ENCODE results near the gene PSMA2.
A peak's percentile ranks its signal among the peaks of the same experiment; 100 is the strongest.

PSMA2 gene

GRCh38 chr7:42931834-42932651 lies at the start of gene PSMA2, which contains the start of gene MRPL32:
Gene PSMA2 (minus strand): TSS chr7:42932174. CDS start chr7:42932158, 16 bp downstream.
Gene MRPL32 (plus strand): TSS chr7:42932376. CDS start chr7:42932387, 11 bp downstream.
- FAIRE-seq, result peak; percentile 98

- FAIRE-seq, result no peak
Observed at GRCh38 chr7:42981601-42982000, 49.6 kb upstream of the PSMA2 start.

GRCh38 chr7:42980514-42980913 lies 48.5 kb upstream of the PSMA2 start:
- FAIRE-seq, result no peak

- FAIRE-seq, result no peak
Observed at GRCh38 chr7:42980084-42980483, 48.1 kb upstream of the PSMA2 start.

- FAIRE-seq, result no peak
Observed at GRCh38 chr7:42978496-42978895, 46.5 kb upstream of the PSMA2 start.

GRCh38 chr7:42976371-42976770 lies 44.4 kb upstream of the PSMA2 start:
- FAIRE-seq, result no peak

- no peak for FAIRE-seq
Observed at GRCh38 chr7:42972699-42973500, 40.9 kb upstream of the PSMA2 start.

GRCh38 chr7:42967391-42967790 lies 35.4 kb upstream of the PSMA2 start:
- no peak for FAIRE-seq

- FAIRE-seq, result no peak
Observed at GRCh38 chr7:42964849-42965805, 33.2 kb upstream of the PSMA2 start.

- FAIRE-seq, result no peak
Observed at GRCh38 chr7:42964293-42964692, 32.3 kb upstream of the PSMA2 start.

GRCh38 chr7:42961170-42961569 lies 29.2 kb upstream of the PSMA2 start:
- no peak for FAIRE-seq

GRCh38 chr7:42960762-42961161 lies 28.8 kb upstream of the PSMA2 start:
- FAIRE-seq, result no peak

- FAIRE-seq, result no peak
Observed at GRCh38 chr7:42959549-42959948, 27.6 kb upstream of the PSMA2 start.

GRCh38 chr7:42956062-42956461 lies 24.1 kb upstream of the PSMA2 start:
- no peak for FAIRE-seq

GRCh38 chr7:42953994-42954393 lies 22.0 kb upstream of the PSMA2 start:
- no peak for FAIRE-seq

- FAIRE-seq, result no peak
Observed at GRCh38 chr7:42952328-42952727, 20.4 kb upstream of the PSMA2 start.

GRCh38 chr7:42950417-42950816 lies 18.4 kb upstream of the PSMA2 start:
- FAIRE-seq, result no peak

GRCh38 chr7:42947521-42947920 lies 15.5 kb upstream of the PSMA2 start:
- FAIRE-seq, result no peak

- no peak for FAIRE-seq
Observed at GRCh38 chr7:42946627-42946950, 14.6 kb upstream of the PSMA2 start.

GRCh38 chr7:42945821-42946626 lies 14.1 kb upstream of the PSMA2 start:
- FAIRE-seq, result no peak

GRCh38 chr7:42940985-42941847 lies 9.2 kb upstream of the PSMA2 start:
- FAIRE-seq, result peak; percentile 43
